HG03457 (cell line): Measurements from ENCODE around the gene ESRRG.
"Not testable (repeated sequence)": the region's sequence is repeated elsewhere in the genome, so short reads cannot be mapped to it uniquely, and the experiment has no call there.

Experiments used
- ATAC-seq: cut with Tn5 transposase; IDR thresholded peaks from one replicate; pipeline ENCODE4 v1.9.1; 2021; ENCODE audit warnings: moderate number of reproducible peaks; ENCODE audit not compliant: unreplicated experiment

ESRRG gene

DNA sequence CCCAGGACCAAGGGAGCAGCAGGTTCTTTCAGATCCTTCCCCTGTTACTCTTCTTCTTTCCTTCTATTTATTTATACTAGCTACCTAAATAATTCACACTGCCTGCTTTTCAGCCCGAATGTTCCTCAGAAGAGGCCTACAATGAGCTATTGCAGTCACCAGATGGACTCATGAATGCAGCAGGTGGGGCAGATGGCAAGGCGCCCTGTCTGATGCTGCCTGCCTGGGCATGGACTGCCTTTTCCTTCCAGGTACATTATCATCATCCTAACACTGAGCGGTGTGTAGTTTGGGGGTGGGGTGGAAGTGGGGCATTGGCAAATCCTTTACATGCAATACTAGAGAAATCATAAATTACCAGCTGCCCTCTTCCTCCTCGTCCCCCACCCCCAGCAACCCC lies 17.6 kb downstream of the ESRRG start:
- no peak for ATAC-seq

DNA sequence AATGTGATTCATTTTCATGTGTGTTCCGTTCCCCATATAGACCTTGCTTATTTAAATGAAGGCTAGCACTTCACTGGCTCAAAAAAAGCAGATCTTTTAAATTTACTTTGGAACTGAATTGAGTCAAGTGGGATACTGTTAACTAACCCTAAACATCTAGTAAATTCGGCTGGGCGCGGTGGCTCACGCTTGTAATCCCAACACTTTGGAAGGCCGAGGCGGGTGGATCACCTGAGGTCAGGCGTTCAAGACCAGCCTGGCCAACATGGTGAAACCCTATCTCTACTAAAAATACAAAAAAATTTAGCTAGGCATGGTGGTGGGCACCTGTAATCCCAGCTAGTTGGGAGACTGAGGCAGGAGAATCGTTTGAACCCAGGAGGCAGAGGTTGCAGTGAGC lies 19.2 kb downstream of the ESRRG start:
- ATAC-seq = not testable (repeated sequence)

DNA sequence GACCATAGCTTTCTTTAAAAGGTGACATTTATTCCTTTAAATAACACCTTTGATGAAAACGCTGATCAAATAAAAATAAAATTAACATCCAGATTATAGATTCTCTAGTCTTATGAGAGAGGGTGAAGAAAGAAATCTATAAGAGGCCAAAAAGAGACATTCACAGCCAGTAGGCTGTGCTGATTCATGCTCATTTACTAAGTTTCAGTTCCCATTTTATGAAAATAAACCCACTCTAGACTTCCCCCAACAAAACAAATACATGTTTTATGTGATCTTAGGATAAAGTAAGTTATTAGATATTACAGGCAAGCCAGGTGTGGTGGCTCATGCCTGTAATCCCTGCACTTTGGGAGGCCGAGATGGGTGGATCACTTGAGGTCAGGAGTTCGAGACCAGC lies 21.1 kb downstream of the ESRRG start:
- ATAC-seq = no peak

DNA sequence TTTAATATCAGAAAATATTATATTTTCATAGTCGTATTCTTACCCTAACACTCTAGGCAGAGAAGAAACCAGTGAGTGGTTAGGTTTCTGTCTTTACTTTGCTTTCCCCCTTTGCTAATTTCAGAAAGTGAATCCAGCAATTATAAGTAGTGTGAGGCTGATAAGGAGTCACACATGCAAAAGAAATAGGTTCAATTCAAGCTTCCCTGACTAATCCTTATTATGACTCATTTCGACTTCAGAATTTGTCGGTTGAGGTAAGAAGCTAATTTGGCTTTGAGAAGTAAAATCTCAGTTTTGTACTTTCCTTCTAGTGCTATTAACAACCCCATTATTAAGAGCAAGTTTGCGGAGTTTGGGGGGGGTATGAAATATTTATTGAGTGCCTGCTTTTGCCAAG lies 22.4 kb downstream of the ESRRG start:
- ATAC-seq = no peak

DNA sequence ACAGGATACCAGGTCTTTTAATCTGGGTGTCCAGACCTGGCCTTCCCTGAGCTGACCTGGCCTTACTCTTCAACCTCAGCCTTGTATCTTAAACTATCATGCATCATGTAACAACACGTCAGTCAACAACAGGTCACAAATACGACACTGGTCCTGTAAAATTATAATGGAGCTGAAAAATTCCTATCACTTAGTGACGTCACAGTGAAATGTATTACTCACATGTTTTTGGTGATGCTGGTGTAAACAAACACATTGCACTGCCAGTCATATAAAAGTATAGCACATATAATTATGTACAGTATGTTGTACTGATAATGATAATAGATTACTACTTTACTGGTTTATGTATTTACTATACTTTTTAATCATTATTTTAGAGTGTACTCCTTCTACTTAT lies 31.5 kb downstream of the ESRRG start:
- no peak for ATAC-seq

DNA sequence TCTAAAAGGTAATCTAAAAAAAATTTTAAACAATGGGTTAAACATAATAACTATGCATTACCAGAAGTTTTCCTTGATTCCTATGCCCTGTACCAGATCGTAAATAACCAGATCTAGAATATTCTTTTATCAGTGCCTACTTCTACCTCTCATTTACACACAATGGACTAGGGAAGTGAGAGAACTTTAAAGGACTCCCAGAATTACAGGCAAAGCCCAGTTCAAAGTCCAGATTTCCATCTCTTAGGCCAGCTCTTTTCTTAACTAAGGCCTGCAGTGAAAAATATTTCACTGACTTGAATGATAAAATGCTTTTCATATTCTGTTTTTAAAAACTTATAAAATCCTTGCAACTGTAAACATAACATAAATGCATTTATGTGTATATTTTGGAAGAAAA lies 32.6 kb downstream of the ESRRG start:
- ATAC-seq = no peak

DNA sequence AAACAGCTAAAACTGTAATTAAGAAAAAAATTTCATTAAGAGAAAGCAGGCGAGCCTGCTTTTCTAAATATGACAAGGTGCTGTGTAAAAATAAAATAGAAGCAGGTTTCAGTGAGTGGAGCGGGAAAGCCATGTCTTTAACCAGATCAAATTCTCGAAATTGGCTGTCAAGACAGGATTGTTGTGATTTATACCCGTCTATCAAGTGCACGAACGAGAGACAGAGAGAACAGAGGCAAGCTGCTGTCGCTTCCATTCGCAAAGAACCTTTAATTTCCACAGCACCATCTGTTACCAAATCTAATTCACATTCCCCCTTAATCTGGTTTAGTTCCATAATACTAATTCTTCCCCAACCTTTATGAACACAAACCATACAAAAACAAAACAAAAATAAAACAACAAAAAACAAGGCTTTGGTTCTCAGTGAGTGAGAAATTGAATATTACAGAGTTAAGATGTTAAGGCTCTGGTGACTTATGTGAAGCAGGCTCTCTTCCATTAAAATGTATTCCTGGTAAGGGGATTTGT lies 35.0 kb downstream of the ESRRG start:
- no peak for ATAC-seq

DNA sequence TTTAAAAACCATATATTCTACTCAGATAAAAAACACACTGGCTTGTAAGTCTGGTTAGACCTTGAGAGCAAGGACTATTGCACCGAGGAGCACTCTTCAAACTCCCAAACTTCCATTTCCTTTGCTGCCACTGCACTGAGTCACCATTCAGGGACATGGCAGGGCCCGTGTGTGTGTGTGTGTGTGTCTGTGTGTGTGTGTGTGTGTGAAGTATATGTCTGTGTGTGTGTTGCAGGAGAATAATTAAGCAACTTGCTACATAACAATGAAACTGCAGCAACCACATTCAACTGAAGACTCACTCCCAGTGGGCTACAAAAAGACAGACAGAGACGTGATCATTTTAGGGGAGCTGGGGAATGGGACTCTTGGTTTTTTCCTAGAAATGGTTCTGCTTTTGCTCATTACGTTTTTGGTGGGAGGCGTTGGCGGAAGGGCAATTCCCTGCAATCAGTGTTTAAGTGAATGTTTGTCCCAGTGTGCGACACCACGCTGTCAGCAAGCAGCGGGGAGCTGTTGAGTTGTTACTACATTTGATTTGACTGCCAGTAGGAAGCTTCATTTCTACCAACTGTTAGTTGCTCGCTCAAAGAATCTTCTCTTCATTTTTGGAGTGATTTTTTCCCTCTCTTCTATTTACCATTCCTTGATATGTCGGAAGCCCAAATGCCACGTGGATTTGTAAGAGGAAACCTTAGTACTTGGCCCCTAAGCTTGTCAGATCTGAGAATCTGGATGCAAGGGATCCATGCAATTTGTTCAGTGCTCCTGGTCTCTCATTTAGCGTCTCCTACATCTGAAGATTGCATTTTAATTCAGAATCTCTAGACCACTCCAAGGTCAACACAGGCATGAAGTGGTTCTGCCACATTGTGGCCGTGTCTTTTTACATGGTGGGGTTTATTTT lies 36.1 kb downstream of the ESRRG start:
- no peak for ATAC-seq

DNA sequence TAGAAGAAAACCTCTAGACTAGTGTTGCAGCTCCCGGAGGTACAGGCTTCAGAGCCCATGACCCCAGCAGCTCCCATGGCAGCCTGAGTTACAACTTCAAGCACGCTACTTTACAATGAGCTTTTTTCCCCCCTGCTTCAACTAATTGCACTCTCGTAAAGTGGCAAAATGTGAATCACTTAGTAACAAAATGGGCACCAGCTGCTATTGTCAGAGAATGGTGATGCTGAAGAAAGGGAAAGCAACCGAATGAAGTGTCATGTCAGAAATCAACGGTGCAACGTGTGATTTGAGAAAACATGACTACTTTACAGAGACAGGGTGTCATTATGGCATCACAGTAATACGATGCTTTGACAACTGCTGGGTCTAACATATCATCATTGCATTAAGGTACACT lies 40.5 kb downstream of the ESRRG start:
- no peak for ATAC-seq

DNA sequence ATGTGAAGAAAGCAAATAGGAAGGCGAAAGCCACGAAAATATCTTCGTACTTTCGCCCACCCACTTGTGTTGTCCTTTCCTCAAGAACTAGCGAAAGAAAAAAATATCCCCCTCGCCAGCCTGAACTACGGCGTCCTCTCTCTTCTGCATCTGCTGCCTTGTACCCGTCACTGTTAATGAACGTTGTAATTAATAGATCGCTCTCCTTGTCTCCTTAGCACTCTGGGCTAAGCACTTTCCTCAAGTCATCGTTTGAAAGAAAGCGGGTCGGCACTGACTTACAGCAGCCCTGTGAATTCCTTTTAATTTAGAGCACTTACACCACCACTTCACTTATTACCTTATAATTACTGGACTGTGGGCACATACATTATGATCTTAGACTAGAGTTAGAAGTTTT lies 44.1 kb downstream of the ESRRG start:
- ATAC-seq = no peak

DNA sequence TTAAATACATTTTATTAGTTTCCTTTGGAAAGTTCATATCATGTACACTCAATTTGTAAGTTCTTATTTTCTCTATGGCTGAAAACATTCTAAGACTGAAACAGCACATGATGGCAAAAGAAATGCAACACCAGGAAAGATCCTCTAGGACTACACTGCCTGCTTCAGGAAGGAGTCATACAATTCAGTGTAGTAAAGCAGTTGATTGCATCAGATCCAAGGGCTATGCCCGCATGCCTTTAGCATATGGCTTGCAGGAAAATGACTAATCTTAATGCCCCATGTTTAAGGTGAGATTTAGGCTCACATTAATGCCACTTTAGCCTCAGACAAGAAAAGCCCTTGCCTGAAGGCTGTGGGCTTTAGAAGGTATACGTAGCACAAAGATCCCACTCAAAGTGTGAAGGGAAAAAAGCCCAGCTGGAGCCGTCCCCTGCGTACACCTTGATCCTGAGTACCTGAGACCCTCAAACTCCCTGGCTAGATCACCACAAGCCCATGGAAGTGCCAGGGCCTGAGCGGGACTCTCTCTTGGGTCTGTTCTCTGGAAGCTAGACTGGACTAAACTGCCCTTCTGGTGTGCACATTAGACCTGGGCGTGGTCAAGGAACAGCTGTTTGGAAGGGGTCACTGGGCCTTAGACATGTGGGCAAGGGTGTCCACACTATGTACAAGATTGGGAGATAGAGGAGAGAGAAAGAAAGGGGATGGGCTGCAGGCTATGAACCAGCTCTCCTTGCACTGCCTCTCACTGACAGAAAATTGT lies 52.9 kb downstream of the ESRRG start:
- no peak for ATAC-seq

DNA sequence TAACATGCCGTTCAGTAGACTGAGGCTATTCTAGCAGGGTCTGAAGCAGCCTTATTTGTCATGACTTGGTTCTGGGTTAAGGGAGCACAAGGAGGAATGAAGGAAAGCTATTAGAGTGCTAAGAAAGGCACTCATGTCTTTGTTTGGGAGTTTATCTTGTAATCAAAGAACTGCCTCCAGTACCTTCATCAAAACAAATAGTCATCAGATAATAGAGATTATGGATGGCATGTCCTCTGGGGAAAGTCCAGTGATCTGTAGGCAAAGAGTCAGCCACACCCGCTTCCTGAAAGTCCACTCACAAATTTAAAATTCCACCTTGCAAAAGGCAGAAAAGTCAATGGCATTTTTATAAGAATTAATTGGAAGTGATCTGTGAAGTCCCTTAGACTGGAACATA lies 56.8 kb downstream of the ESRRG start:
- no peak for ATAC-seq

DNA sequence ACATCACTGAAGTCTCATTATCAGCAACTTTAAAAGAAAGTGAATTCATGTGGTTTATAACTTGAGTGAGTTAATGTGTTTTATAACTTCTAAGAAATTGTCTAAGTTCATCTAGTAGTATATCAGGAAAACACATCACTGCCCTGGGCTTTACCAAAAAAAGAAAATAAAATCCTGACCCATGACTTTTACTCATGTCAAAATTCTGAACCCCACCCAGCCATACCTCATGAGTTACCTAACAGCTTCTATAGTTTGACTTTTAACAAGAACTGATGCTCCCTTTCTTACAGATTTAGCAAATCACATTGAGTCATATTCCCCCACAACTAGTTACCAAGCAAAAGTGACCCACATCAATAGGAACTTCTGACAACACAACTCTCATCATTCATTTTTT lies 57.4 kb downstream of the ESRRG start:
- no peak for ATAC-seq

DNA sequence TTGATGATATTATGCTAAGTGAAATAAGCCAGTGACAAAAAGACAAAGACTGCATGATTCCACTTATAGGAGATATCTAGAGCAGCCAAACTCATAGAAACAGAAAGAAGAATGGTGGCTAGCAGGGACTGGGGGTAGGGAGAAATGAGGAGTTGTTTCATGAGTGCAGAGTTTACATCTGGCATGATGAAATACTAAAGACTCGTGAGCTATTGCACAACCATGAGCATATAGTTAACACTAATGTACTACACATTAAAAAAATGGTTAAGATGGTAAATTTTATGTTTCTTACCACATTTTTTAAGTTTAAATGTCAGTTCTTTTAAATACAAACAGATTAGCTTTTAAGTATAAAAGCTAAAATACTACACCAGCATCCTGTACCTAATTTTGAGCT lies 57.8 kb downstream of the ESRRG start:
- ATAC-seq = no peak

DNA sequence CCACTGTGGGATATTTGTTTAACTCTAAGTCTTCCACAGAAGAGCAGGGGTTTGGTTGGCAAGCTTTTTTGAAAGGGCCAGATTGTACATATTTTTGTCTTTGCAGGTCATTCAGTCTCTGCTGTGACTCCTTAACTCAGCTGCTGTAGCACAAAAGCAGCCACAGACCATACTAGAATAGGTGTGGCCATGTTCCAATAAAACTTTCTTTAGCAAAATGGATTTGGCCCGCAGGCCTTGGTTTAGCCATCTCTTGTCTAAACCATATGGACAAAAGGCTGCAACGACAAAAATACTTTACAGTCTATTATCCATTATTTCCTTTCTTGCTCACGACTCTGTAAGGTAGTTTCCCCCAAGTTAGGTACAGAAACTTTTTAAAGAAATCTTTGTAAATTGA lies 60.5 kb downstream of the ESRRG start:
- ATAC-seq = no peak

DNA sequence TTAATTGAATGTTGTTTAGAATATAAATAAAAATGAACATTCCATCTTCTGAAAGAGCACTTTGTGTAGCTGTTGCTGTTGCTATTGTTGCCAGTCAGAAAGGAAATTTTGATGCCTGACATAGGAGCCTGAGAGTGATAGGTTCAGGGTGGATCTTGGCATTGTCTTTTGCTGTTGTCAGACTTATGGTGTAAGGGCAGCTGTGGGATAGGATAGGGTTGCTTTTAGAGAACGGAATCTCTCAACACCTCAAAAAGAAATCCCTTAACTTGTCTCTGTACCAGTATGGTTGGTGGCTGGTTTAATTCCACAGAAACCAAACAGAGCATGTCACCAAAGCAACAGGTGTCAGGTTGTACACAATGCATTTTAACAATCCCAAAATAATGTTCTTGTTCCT lies 62.7 kb downstream of the ESRRG start:
- ATAC-seq = no peak

DNA sequence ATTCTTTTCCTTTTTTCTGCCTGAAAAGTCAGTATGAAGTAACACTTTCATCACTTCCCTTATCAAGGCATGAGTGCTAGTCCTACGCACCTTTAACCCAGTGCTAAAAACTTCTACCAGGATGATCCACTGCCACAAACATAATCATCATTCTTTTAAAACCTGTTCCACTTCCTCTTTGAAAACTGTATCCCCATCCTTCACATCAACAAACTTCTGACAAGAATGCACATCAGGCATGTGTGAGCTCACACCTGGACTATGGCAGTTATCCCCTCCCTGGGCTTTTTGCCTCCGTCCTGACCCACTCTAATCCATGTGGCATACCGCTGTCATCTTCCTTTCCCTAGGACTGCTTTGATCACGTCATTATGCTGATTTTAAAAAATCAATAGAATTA lies 70.2 kb downstream of the ESRRG start:
- ATAC-seq = no peak

DNA sequence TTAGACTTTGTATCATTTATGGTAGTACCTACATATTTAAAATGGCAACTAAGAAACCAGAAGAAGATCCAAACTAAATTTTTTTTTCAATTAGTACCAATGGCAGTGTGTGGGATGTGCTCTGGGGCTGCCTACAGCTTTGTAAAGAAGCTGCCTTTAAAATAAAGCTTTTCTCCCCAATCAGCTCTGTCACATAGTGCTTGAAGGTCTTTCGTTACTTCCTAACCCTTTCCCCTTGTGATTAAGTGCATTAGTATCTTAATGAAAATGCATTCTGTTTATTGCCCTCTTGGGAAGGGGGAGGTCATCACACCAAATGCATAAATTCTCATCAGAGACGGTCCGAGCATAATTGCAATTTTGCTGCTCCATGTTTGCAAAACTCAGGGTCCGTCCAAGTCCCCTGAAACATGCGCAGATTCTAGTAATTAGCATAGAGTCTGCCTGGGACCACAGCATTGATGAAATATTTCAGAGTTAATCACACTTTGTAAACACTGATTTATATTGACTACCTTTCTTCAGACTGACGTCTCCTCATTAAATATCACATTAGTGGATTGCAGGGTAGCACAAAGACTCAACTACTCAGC lies 71.3 kb downstream of the ESRRG start:
- no peak for ATAC-seq

DNA sequence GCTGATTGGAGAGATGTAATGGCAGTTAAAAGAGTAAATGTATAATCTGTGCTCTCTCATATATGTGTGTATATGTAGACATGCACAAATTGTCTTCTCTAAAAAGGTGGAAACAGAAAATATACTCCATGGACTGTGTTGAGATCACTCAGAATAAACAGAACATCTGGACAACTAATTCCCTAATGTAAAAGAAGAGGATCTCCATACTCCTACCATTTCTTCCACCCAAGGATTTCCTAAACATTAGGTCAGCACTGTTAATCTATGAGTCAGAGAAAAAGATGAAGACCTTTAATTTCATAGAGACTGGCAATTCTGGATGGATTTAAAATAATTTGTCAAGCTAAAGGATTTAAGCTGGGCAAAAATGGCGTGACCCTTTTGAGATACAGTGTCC lies 80.1 kb downstream of the ESRRG start:
- no peak for ATAC-seq

DNA sequence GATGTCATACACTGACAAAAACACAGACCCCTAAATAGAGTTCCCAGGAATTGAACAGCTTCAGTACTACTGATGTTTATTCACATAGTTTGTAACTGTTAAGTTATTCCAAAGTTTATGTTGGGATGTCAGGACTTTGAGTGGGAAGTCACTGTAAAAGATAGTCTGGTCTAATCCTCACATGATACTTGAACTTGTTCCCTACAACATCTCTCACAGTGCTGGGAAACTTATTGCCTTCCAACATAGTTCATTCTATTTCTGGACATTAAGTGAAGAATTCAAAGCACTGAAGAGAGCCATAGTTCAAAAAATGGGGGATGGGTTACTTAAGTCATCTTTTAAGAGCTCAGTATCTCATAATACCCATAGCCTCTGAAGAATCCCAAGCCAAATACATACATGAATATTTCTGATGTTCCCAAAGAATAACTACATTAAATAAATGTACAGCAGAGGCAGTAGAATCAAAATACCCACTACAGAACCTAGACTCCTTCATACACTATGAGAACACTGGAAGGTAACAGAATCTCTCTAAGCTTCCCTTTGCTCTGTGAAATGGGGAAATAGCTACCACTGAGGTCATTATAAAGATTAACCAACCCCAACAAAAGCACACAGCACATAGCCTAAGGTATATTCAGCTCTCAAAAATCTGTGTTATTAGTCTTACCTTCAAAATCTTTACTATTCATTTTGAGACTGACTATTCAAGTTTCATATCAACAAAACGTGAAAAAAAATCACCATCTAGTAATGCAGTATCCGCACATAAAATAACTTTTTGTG lies 81.4 kb downstream of the ESRRG start:
- ATAC-seq = no peak

DNA sequence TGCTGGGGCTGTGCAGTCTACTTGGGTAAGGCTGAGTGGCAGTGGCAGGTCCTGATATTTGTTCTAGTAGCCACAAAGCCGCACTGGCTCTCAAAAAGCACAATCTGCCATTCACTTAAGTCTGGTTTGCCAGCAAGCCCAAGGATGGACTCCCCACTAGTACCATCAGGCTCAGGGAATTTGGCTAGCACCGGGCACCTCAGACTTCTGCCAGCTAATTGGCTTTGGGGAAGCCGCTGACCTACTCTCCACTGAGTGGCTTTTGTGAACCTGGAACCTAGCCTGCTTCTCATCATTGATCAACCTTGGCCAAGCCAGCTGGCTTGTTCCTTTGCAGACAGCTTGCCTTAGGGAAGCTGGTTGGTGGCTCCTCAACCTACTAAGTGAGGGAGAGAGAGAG lies 83.1 kb downstream of the ESRRG start:
- no peak for ATAC-seq
